Panc1 (cell line): Measurements from ENCODE around the gene SKOR1.

ENCODE experiments used
- POLR2AphosphoS5 ChIP-seq: IDR thresholded peaks from 2 replicates; pipeline ENCODE4 v1.6.1; 2012; ENCODE audit warnings: mild to moderate bottlenecking, low read depth, low read length, moderate library complexity
- SIN3A ChIP-seq: IDR thresholded peaks from 2 replicates; pipeline ENCODE4 v1.6.1; 2012; ENCODE audit warnings: low read depth, mild to moderate bottlenecking, low read length, moderate library complexity, borderline replicate concordance; ENCODE audit not compliant: insufficient read depth
- TF ChIP-seq, protein P1 (sequence below): fragments of 450-650 bp; IDR thresholded peaks from 2 replicates; pipeline ENCODE4 v1.5.1; 2017; ENCODE audit warnings: mild to moderate bottlenecking
- TF ChIP-seq, protein P2 (sequence below), 2 experiments: IDR thresholded peaks; 2 replicates each; pipeline ENCODE4 v1.6.1; 2011 to 2012; ENCODE audit warnings: low read depth in 2 of 2, control low read depth in 1 of 2, low read length in 1 of 2, mild to moderate bottlenecking in 1 of 2, moderate library complexity in 1 of 2; ENCODE audit not compliant: insufficient read depth in 1 of 2

DNA sequence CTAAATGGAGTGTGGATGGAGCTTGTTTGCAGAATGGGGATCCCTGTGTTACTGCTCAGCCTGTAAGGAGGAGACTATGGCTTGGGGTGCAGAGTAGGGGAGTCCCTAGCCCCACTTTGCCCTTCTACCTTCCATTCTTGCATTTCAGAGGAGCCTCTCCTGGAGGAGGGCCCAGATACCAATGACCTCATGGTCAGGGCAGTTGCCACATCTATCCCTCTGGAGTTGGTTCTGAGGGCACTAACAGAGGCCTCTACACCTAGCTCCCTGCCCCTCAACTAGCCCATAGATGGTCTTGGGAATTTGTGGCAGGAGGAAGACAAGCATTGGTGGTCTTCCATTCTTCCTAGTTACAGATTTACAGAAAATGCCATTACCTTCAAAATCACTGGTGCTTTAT is 6.1 kb downstream of the SKOR1 start:
- TF ChIP-seq, protein P1, sequence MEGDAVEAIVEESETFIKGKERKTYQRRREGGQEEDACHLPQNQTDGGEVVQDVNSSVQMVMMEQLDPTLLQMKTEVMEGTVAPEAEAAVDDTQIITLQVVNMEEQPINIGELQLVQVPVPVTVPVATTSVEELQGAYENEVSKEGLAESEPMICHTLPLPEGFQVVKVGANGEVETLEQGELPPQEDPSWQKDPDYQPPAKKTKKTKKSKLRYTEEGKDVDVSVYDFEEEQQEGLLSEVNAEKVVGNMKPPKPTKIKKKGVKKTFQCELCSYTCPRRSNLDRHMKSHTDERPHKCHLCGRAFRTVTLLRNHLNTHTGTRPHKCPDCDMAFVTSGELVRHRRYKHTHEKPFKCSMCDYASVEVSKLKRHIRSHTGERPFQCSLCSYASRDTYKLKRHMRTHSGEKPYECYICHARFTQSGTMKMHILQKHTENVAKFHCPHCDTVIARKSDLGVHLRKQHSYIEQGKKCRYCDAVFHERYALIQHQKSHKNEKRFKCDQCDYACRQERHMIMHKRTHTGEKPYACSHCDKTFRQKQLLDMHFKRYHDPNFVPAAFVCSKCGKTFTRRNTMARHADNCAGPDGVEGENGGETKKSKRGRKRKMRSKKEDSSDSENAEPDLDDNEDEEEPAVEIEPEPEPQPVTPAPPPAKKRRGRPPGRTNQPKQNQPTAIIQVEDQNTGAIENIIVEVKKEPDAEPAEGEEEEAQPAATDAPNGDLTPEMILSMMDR = no peak
- TF ChIP-seq SIN3A (no peak), POLR2AphosphoS5 (no peak)
- TF ChIP-seq, protein P2, sequence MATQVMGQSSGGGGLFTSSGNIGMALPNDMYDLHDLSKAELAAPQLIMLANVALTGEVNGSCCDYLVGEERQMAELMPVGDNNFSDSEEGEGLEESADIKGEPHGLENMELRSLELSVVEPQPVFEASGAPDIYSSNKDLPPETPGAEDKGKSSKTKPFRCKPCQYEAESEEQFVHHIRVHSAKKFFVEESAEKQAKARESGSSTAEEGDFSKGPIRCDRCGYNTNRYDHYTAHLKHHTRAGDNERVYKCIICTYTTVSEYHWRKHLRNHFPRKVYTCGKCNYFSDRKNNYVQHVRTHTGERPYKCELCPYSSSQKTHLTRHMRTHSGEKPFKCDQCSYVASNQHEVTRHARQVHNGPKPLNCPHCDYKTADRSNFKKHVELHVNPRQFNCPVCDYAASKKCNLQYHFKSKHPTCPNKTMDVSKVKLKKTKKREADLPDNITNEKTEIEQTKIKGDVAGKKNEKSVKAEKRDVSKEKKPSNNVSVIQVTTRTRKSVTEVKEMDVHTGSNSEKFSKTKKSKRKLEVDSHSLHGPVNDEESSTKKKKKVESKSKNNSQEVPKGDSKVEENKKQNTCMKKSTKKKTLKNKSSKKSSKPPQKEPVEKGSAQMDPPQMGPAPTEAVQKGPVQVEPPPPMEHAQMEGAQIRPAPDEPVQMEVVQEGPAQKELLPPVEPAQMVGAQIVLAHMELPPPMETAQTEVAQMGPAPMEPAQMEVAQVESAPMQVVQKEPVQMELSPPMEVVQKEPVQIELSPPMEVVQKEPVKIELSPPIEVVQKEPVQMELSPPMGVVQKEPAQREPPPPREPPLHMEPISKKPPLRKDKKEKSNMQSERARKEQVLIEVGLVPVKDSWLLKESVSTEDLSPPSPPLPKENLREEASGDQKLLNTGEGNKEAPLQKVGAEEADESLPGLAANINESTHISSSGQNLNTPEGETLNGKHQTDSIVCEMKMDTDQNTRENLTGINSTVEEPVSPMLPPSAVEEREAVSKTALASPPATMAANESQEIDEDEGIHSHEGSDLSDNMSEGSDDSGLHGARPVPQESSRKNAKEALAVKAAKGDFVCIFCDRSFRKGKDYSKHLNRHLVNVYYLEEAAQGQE (IDR thresholded peaks at IDR 0.05; ENCODE audit: insufficient read depth in 1 of 2, low read depth in 2 of 2, low read length in 1 of 2) = no peak
